Nephron progenitor cell (in vitro differentiated cells): Measurements from ENCODE around the gene FAM193B.

ENCODE experiments used
- DNase-seq: peaks from one replicate; pipeline ENCODE4 v3.0.0; 2021
- H3K27ac Mint-ChIP-seq: 2 replicates; pipeline ENCODE4 v1.8.0; 2021; ENCODE audit warnings: mild to moderate bottlenecking, moderate library complexity, mixed read lengths
- H3K27me3 Mint-ChIP-seq: 2 replicates; pipeline ENCODE4 v1.8.0; 2021; ENCODE audit warnings: mild to moderate bottlenecking, low read depth, mixed read lengths; ENCODE audit not compliant: poor library complexity
- H3K36me3 Mint-ChIP-seq: 2 replicates; pipeline ENCODE4 v1.8.0; 2021; ENCODE audit warnings: low read depth, mixed read lengths
- H3K4me1 Mint-ChIP-seq: 2 replicates; pipeline ENCODE4 v1.8.0; 2021; ENCODE audit warnings: mixed read lengths
- H3K4me3 Mint-ChIP-seq: 2 replicates; pipeline ENCODE4 v1.8.0; 2021; ENCODE audit warnings: mild to moderate bottlenecking, moderate library complexity, mixed read lengths
- H3K9me3 Mint-ChIP-seq: 2 replicates; pipeline ENCODE4 v1.8.0; 2021; ENCODE audit warnings: mild to moderate bottlenecking, moderate library complexity, mixed read lengths
- CTCF ChIP-seq: fragments of 200-600 bp; sonication (generic); IDR thresholded peaks from 2 replicates; pipeline ENCODE4 v1.5.0; 2021; ENCODE audit warnings: antibody characterized with exemption

FAM193B gene

GRCh38 chr5:177502886-177503285 is 51.5 kb downstream of the FAM193B start:
- H3K27me3 Mint-ChIP-seq, result peaks cover 16% of the 10 kb centered on the region

DNA sequence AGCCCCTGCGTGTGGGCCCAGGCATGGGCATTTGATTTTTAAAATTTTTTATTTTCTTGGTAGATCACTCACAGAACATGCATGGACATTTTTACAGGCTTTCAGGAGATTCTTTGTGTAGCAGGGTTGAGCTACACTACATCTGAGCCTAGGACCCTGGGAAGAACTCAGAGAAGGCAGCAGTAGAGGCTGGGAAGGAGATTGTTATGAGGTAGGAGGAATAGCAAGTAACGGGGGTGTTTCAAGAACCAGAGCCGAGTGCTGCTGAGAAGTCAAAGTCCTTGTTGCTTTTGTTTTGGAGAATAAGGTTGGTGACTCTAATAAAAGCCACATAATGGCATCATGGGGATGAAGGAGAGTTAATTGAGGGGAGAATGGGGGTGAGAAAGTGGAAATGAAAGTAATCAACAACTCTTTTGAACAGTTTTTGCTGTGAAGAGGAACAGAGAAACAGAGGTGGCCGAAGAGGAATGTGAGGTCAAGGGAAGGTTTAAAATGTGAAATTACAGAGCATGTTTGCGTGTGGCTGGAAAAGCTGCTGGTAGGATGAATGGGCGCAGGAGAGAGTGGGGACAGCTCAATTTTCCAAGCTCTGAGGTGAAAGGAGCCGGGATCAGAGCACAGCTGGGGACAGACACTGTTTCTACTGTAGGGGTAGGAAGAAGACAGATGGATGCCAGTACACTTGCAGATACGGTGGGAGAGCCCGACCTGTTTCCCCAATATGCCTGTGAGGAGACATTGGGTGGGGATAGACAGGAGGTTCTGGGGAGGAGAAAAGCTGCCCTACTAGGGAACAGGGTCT is 52.3 kb downstream of the FAM193B start:
- no peak overlapping the region for H3K4me3 Mint-ChIP-seq
- DNase-seq, result no peak
- TF ChIP-seq CTCF, result no peak
- H3K27me3 Mint-ChIP-seq, result peaks cover 16% of the 10 kb centered on the region
- H3K4me1 Mint-ChIP-seq, result peaks cover 45% of the 10 kb centered on the region
- H3K36me3 Mint-ChIP-seq, result peaks cover 3% of the 10 kb centered on the region
- H3K9me3 Mint-ChIP-seq, result no peaks in the 10 kb centered on the region
- no peak overlapping the region for H3K27ac Mint-ChIP-seq

More at GRCh38 chr5:177502886-177503285, 51.5 kb downstream of the FAM193B start:
- no peak for TF ChIP-seq CTCF
- H3K9me3 Mint-ChIP-seq, result no peaks in the 10 kb centered on the region
- H3K4me1 Mint-ChIP-seq, result peaks cover 42% of the 10 kb centered on the region
- peaks cover 11% of the 10 kb centered on the region for H3K36me3 Mint-ChIP-seq
- no peak overlapping the region for H3K4me3 Mint-ChIP-seq
- peak overlapping the region; percentile 76 for H3K27ac Mint-ChIP-seq
- no peak for DNase-seq

GRCh38 chr5:177500685-177501522 is 53.5 kb downstream of the FAM193B start:
- H3K4me1 Mint-ChIP-seq, result peaks cover 49% of the 10 kb centered on the region
- H3K36me3 Mint-ChIP-seq, result no peaks in the 10 kb centered on the region
- no peak overlapping the region for H3K27ac Mint-ChIP-seq
- H3K27me3 Mint-ChIP-seq, result peaks cover 16% of the 10 kb centered on the region
- peak; percentile 98 for DNase-seq
- peak; percentile 92 for TF ChIP-seq CTCF
- no peak overlapping the region for H3K4me3 Mint-ChIP-seq
- no peaks in the 10 kb centered on the region for H3K9me3 Mint-ChIP-seq

DNA sequence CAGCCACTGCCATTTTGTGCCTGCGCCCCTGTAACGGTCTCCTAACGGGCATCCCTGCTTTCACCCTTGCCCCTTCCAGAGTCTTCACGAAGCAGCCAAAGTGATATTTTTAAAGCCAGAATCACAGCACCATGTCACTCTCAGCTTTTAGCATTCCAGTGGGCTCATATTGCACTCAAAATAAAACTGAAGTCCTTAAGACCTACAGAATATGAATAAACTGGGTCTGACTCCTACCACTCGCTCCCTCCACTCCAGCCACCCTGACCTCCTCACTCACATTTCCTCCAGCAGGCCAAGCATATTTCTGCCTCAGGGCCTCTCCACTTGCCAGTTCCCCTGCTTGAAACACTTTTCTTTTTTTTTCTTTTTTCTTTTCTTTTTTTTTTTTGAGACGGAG is 54.5 kb downstream of the FAM193B start:
- TF ChIP-seq CTCF, result no peak
- Mint-ChIP-seq H3K27me3 (peaks cover 16% of the 10 kb centered on the region), H3K9me3 (no peaks in the 10 kb centered on the region), H3K36me3 (no peaks in the 10 kb centered on the region), H3K27ac (peak overlapping the region; percentile 26), H3K4me1 (peaks cover 58% of the 10 kb centered on the region), H3K4me3 (peak overlapping the region; percentile 71)
- no peak for DNase-seq

- Mint-ChIP-seq H3K4me1 (peaks cover 74% of the 10 kb centered on the region), H3K36me3 (peaks cover under 1% of the 10 kb centered on the region), H3K27me3 (peaks cover 16% of the 10 kb centered on the region), H3K4me3 (peak overlapping the region; percentile 88), H3K9me3 (no peaks in the 10 kb centered on the region), H3K27ac (peak overlapping the region; percentile 35)
- DNase-seq, result peak; percentile 63
- TF ChIP-seq CTCF, result no peak
Measured at GRCh38 chr5:177498013-177498787, 56.2 kb downstream of the FAM193B start.
